Measurements from ENCODE around the gene KDM2B.

Gene KDM2B

DNA sequence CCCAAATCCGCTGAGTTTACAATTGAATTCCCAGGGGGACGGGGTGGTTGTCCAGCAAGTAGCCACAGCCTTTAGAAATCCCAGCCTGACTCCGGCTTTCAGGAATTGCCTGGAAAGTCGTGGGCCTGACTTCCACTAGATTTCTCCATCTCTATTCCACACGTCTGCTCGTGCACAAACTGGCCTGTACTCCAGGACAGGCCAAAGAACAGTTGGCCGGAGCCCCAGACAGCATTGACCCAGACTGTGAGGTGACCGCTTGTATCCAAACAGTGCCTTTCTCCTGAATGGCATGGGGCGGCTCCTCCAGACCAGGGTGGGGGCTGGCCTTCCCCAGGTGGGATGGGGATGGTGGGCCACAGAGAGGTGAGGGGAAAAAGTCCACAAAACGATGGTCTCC is 62.2 kb downstream of the KDM2B start:
- DNase-seq (ENCODE audit: low read depth): no peak
- TF ChIP-seq, protein P1, sequence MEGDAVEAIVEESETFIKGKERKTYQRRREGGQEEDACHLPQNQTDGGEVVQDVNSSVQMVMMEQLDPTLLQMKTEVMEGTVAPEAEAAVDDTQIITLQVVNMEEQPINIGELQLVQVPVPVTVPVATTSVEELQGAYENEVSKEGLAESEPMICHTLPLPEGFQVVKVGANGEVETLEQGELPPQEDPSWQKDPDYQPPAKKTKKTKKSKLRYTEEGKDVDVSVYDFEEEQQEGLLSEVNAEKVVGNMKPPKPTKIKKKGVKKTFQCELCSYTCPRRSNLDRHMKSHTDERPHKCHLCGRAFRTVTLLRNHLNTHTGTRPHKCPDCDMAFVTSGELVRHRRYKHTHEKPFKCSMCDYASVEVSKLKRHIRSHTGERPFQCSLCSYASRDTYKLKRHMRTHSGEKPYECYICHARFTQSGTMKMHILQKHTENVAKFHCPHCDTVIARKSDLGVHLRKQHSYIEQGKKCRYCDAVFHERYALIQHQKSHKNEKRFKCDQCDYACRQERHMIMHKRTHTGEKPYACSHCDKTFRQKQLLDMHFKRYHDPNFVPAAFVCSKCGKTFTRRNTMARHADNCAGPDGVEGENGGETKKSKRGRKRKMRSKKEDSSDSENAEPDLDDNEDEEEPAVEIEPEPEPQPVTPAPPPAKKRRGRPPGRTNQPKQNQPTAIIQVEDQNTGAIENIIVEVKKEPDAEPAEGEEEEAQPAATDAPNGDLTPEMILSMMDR (conservative IDR thresholded peaks at IDR 0.05; ENCODE audit: low read depth, low read length): no peak
- no peak overlapping the region for H3K4me3 ChIP-seq (ENCODE audit: low read length)

- TF ChIP-seq, protein P1 (conservative IDR thresholded peaks at IDR 0.05; ENCODE audit: low read depth, low read length): no peak
- no peak overlapping the region for H3K4me3 ChIP-seq (ENCODE audit: low read length)
- DNase-seq (ENCODE audit: low read depth): no peak
These were observed 64.3 kb downstream of the KDM2B start for GRCh38 chr12:121516437-121517011.

DNA sequence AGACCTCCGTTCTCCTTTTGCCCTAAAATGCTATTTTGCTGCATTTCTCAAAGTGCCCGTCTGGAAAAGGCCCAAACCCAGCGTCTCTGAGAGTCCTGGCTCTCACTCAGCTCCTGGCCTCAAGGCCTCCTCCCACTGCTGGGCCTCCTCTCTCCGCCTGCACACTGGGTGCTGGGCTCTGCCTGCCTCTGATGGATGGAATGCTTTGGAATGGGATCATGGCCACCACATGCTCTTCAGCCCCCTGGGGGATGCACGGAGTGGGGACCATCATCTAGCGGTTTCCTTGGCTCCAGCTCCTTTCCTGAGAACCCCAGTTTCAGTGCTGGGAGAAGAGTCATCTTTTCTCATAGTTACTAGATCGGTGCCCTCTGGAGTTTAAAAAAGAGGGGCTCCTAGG is 65.2 kb downstream of the KDM2B start:
- no peak for DNase-seq (ENCODE audit: low read depth)
- TF ChIP-seq, protein P1 (conservative IDR thresholded peaks at IDR 0.05; ENCODE audit: low read depth, low read length): no peak
- no peak overlapping the region for H3K4me3 ChIP-seq (ENCODE audit: low read length)

DNA sequence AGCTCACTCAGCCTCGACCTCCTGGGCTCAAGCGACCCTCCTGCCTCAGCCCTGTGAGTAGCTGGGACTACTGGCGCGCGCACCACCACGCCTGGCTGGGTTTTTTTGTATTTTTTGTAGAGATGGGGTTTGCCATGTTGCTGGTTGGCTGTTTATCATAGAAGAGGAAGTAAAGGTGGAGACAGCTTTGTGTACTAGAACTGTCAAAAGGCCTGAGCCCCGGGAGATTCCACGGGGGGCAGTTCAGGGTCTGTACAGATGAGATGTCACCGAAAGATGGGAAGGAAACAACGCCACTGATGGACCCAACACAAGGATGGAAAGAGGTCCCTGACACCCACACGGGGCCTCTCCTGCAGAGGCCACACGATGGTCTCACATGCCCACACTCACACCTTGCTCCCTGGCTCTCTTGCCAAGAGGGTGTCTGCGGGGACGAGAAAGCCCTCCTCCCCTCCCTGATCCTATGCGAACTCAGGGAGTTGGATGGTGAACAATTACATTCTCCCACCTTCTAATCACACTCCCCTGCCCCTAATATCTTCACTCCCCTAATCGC is 66.6 kb downstream of the KDM2B start:
- no peak overlapping the region for H3K4me3 ChIP-seq (ENCODE audit: low read length)
- no peak for DNase-seq (ENCODE audit: low read depth)
- TF ChIP-seq, protein P1 (conservative IDR thresholded peaks at IDR 0.05; ENCODE audit: low read depth, low read length): no peak

DNA sequence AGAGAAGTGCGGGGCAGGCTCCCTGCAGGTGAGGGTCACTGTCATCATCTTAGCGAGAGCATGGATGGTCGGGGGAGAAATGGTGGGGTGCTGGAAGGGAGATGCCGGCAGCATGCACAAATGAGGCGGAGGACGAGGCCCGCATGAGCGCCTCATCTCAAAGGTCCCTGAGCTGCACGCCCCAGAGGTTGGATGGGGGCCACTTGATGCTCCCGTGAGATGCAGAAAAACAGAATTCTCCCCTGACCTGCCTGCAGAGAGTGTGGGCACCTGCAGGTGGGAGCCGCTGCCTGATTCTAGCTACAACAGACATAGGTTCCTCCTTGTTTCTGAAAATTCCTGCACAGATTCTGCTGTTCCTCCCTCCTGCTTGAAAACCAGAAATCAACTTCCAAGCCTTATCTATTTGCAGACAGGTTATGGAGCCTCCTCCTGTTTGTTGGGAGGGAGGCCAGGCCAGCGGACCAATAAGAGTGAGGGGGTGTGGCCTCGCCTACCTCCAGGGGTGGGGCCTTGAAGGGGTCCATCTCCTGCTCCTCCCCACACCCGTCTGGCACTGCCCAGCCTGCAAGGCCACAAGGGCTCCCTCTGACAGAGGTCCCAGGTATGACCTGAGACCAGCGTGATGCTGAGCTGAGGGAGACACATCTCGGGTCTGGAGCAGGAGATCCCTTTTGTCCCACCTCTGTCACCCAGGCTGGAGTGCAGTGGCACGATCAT is 67.2 kb downstream of the KDM2B start:
- TF ChIP-seq, protein P1 (conservative IDR thresholded peaks at IDR 0.05; ENCODE audit: low read depth, low read length): no peak
- no peak overlapping the region for H3K4me3 ChIP-seq (ENCODE audit: low read length)
- no peak for DNase-seq (ENCODE audit: low read depth)

DNA sequence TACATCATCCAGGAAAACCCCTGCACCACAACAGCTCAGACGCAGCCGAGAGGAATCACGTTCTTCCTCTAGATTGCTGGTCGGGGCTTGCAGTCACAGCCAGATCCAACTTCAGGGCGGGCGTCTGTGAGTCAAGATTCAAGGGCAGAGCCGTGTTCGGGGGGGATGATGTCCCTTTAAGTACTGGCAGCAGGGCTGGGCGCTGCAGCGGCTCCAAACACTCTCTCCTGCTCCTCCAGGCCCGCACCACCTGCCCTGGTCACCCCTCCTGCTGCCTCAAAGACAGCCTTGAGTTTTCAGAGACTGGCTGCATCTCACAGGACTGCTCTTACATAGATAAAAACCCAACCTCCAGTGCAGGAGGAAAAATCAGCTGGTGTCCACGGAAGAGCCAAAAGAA is 68.3 kb downstream of the KDM2B start:
- no peak for DNase-seq (ENCODE audit: low read depth)
- TF ChIP-seq, protein P1 (conservative IDR thresholded peaks at IDR 0.05; ENCODE audit: low read depth, low read length): no peak
- no peak overlapping the region for H3K4me3 ChIP-seq (ENCODE audit: low read length)

- TF ChIP-seq, protein P1 (conservative IDR thresholded peaks at IDR 0.05; ENCODE audit: low read depth, low read length): no peak
- H3K4me3 ChIP-seq (ENCODE audit: low read length): no peak overlapping the region
- no peak for DNase-seq (ENCODE audit: low read depth)
These were observed 68.9 kb downstream of the KDM2B start for GRCh38 chr12:121511916-121512315.
